ENCODE measurements around the gene RNF208. TPM values are rescaled to one million over a fixed set of nuclear protein-coding genes. Genes with fewer than 3 reads are reported as not detected.
A peak's percentile ranks its signal among the peaks of the same experiment; 100 is the strongest.
"Not testable (repeated sequence)": the region's sequence is repeated elsewhere in the genome, so short reads cannot be mapped to it uniquely, and the experiment has no call there.

The RNF208 gene
- total and polyA plus RNA-seq, 8 donors, result 4.0 to 7.8 (median 5.9) TPM

DNA sequence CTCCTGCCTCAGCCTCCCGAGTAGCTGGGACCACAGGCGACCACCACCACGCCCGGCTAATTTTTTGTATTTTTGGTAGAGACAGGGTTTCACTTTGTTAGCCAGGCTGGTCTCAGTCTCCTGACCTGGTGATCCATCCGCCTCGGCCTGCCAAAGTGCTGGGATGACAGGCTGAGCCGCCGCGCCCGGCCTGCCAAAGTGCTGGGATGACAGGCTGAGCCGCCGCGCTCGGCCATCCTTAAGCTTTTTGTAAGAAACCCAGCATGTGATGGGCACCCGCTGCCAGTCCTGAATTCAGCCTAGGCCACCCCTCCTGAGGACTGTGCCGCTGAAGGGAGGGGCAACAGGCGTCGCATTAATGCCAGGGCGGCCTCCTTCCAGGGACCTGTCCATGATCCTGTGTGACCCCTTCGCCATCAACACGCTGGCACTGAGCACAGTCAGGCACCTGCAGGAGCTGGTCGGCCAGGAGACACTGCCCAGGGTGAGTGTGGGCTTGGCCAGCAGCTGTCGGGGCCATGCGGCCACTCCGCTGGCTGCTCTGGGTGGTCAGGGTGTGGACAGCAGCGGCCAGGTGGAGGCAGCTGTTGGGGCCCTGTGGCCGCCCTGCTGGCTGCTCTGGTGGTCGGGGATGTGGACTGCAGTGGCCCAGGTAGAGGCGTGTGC, 43.6 kb upstream of the RNF208 start:
- Histone ChIP-seq H3K27me3 (no peaks in the 10 kb centered on the region), H3K4me1 (peaks cover 21 to 33% of the 10 kb centered on the region in 2 donors), H3K4me3 (no peak overlapping the region), H3K36me3 (peaks cover 0 to 65% of the 10 kb centered on the region in 2 donors), H3K9me3 (no peaks in the 10 kb centered on the region), H3K27ac (no peak overlapping the region)
- ATAC-seq (no peak), DNase-seq (no peak)
- TF ChIP-seq, protein P1, sequence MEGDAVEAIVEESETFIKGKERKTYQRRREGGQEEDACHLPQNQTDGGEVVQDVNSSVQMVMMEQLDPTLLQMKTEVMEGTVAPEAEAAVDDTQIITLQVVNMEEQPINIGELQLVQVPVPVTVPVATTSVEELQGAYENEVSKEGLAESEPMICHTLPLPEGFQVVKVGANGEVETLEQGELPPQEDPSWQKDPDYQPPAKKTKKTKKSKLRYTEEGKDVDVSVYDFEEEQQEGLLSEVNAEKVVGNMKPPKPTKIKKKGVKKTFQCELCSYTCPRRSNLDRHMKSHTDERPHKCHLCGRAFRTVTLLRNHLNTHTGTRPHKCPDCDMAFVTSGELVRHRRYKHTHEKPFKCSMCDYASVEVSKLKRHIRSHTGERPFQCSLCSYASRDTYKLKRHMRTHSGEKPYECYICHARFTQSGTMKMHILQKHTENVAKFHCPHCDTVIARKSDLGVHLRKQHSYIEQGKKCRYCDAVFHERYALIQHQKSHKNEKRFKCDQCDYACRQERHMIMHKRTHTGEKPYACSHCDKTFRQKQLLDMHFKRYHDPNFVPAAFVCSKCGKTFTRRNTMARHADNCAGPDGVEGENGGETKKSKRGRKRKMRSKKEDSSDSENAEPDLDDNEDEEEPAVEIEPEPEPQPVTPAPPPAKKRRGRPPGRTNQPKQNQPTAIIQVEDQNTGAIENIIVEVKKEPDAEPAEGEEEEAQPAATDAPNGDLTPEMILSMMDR (IDR thresholded peaks at IDR 0.05), result no peak
- intact Hi-C loops (cut with DNase I), result no loop called here

DNA sequence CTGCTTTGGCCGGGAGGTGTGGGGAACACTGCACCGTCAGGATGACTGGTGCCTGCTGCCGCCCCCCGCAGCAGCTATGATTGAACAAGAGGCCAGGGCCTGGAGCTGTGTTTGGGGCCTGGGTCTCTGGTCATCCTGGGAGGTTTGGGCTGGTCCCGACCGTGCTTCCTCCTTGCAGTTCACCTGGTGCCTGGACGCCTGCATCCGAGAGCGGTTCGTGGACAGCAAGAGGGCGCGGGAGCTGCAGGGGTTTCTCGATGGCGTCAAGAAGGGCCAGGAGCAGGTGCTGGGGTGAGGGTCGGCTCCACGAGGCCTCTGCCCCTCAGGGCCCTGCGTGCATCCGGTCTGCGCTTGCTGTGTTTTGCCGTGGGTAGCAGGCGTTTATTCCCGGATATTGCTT, 42.0 kb upstream of the RNF208 start:
- TF ChIP-seq, protein P1 (IDR thresholded peaks at IDR 0.05), result no peak

DNA sequence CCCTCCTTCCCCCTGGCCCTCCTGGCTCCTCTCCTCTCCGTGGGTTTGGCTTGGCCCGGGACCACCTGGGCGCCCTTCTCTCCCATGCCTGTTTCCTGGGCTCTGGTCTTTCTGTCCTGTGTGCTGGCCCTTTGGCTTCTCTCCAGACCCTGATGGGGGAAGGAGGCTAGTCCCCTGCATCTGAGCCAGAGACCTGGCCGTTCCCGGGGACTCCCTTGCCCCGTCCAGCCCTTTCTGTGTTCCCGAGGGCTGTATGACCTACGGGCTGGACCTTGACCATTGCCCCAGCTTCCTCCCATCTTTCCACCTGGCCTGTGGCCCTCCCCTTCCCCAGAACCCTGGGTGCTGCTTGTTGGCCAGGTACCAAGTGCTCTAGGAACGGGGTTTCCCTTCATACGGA, 41.5 kb upstream of the RNF208 start:
- Histone ChIP-seq H3K4me3 (no peak overlapping the region), H3K27ac (no peak overlapping the region), H3K27me3 (no peaks in the 10 kb centered on the region), H3K4me1 (peaks cover 8 to 12% of the 10 kb centered on the region in 2 donors), H3K36me3 (peaks cover 0 to 56% of the 10 kb centered on the region in 2 donors), H3K9me3 (no peaks in the 10 kb centered on the region)
- intact Hi-C loops (cut with DNase I), result no loop called here
- TF ChIP-seq, protein P1 (IDR thresholded peaks at IDR 0.05), result no peak
- ATAC-seq, result no peak
- no peak for DNase-seq

More for the DNA sequence above, 42.0 kb upstream of the RNF208 start:
- no peaks in the 10 kb centered on the region for H3K27me3 ChIP-seq
- peaks cover 0 to 54% of the 10 kb centered on the region in 2 donors for H3K36me3 ChIP-seq
- ATAC-seq (no peak), DNase-seq (no peak)
- H3K27ac ChIP-seq, result no peak overlapping the region
- peaks cover 13 to 17% of the 10 kb centered on the region in 2 donors for H3K4me1 ChIP-seq
- no peaks in the 10 kb centered on the region for H3K9me3 ChIP-seq
- H3K4me3 ChIP-seq, result no peak overlapping the region
- intact Hi-C loops (cut with DNase I), result no loop called here

DNA sequence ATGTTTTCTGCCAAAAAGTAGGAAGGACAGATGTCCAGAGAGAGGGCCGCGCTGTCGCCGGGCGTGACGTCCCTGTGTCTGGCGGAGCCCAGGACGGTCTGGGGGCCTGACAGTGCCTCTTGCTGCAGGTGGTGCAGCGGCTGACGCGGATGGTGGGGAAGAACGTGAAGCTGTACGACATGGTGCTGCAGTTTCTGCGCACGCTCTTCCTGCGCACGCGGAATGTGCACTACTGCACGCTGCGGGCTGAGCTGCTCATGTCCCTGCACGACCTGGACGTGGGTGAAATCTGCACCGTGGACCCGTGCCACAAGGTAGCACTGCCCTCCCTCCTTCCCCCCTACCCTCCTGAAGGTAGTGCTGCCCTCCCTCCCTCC, 40.9 kb upstream of the RNF208 start:
- DNase-seq, result no peak
- Histone ChIP-seq H3K4me3 (no peak overlapping the region), H3K27ac (no peak overlapping the region), H3K4me1 (peaks cover 2 to 5% of the 10 kb centered on the region in 2 donors), H3K9me3 (no peaks in the 10 kb centered on the region), H3K27me3 (no peaks in the 10 kb centered on the region), H3K36me3 (peaks cover 0 to 59% of the 10 kb centered on the region in 2 donors)
- TF ChIP-seq, protein P1 (IDR thresholded peaks at IDR 0.05), result no peak
- intact Hi-C loops (cut with DNase I), result no loop called here
- no peak for ATAC-seq

DNA sequence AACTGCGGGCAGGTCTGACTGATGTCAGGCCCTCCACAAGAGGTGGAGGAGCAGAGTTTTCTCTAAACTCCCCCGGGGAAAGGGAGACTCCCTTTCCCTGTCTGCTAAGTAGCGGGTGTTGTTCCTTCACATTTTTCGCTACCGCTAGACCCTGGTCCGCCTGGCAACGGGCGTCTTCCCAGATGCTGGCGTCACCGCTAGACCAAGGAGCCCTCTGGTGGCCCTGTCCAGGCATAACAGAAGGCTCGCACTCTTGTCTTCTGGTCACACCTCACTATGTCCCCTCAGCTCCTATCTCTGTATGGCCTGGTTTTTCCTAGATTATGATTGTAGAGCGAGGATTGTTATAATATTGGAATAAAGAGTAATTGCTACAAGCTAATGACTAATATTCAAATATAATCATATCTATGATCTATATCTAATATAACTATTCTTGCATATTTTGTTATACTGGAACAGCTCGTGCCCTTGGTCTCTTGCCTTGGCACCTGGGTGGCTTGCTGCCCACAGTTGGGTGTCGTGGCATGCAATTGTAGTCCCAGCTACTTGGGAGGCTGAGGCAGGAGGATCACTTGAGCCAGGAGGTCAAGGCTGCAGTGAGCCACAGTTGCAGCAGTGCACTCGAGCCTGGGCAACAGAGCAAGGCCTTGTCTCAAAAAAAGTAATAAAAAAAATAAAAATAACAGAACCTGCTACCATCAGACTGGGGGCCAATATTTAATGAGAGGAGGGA, 40.3 kb upstream of the RNF208 start:
- H3K27me3 ChIP-seq; intact Hi-C loops (cut with DNase I); H3K4me1 ChIP-seq; H3K9me3 ChIP-seq; H3K27ac ChIP-seq; H3K4me3 ChIP-seq; DNase-seq: not testable (repeated sequence)
- peaks cover 0 to 56% of the 10 kb centered on the region in 2 donors for H3K36me3 ChIP-seq
- ATAC-seq, result peak; percentile 27
- TF ChIP-seq, protein P1 (IDR thresholded peaks at IDR 0.05), result peak; percentile 50 to 52
